ENCODE data around the gene CFAP45. TPM values are rescaled to one million over a fixed set of nuclear protein-coding genes. Genes with fewer than 3 reads are reported as not detected.

The CFAP45 gene
- total and polyA plus RNA-seq, 3 donors from 2014 or later = 13.0 to 59.6 (median 30.4) TPM

DNA sequence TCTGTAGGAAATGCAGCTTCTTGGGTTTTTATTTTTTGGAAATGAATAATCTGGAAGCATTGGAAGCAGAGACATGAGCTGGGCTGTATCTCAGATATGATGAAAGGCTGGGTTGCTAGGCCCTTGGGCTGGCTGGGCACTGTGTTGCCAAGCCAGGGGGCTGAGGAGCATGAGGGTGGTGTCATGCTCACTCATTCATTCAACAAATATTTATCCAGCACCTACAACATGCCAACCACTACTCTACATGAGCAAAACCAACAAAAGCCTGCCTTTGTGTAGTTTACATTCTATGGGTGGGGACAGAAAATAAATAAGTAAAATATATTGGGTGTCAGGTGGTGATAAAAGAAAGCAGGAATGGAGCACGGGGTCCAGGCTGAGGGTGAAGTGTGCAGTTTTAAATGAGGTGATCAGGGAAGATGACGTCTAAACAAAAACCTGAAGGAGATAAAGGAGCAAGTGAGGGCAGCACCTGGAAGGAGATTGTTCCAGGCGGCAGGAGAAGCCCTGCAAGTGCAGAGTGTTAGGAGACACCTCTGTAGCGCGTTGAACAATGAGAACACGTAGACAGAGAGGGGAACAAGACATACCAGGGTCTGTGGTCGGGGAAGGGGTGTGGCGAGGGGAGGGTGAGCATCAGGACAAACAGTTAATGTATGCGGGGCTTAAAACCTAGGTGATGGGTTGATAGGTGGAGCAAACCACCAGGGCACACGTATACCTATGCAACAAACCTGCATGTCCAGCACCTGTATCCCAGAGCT lies 14.5 kb upstream of the CFAP45 start:
- H3K27ac ChIP-seq = no peak overlapping the region
- intact Hi-C loops (cut with DNase I; ENCODE audit: low total_unique reads) = no loop called here
- 90 to 91% methylated on average over 10 of the region's 10 CpGs for WGBS, 2 donors
- no peaks in the 10 kb centered on the region for H3K36me3 ChIP-seq (ENCODE audit: low read depth, missing control alignments)
- H3K4me3 ChIP-seq = no peak overlapping the region
- no peak for DNase-seq
- no peaks in the 10 kb centered on the region for H3K9me3 ChIP-seq
- TF ChIP-seq POLR2A (IDR thresholded peaks at IDR 0.05) = no peak
- TF ChIP-seq, protein P1, sequence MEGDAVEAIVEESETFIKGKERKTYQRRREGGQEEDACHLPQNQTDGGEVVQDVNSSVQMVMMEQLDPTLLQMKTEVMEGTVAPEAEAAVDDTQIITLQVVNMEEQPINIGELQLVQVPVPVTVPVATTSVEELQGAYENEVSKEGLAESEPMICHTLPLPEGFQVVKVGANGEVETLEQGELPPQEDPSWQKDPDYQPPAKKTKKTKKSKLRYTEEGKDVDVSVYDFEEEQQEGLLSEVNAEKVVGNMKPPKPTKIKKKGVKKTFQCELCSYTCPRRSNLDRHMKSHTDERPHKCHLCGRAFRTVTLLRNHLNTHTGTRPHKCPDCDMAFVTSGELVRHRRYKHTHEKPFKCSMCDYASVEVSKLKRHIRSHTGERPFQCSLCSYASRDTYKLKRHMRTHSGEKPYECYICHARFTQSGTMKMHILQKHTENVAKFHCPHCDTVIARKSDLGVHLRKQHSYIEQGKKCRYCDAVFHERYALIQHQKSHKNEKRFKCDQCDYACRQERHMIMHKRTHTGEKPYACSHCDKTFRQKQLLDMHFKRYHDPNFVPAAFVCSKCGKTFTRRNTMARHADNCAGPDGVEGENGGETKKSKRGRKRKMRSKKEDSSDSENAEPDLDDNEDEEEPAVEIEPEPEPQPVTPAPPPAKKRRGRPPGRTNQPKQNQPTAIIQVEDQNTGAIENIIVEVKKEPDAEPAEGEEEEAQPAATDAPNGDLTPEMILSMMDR (IDR thresholded peaks at IDR 0.05) = no peak
- H3K27me3 ChIP-seq = no peaks in the 10 kb centered on the region
- peaks cover 16% of the 10 kb centered on the region for H3K4me1 ChIP-seq

DNA sequence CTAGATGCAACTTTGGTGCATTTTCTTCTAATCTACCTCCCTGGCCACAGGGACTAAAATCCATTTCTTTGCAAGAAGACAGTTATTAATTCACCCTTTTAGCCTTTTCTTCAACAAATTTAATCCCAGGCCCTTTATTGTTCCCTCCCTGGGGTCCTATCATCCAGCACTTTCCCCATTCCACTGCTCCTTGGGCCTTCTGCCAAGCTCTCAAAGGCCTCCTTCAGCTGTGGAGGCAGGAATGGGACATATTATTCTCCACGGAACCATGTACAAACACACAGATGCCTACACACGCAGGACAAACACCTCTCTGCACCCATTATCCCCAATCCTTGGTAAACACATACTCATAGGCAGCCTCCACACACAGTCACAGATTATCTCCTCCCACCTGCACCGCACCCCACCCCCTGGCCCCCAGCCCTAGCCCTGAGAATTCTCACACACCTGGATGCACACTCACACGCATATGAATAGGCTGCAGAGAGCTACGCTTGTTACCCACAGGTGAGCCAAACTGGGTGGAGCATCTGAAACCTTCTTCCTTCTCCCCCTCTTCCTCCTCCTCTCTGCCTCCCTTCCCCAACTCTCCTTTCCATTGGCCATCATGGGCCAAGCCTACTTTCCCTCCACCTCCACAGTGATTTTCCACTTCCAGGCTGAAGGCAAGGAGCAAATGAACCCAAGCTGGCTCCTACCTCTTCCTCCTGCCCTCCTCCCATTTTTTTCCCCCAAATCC lies 13.7 kb upstream of the CFAP45 start:
- Histone ChIP-seq H3K27ac (no peak overlapping the region), H3K27me3 (no peaks in the 10 kb centered on the region), H3K9me3 (no peaks in the 10 kb centered on the region), H3K36me3 (ENCODE audit: low read depth, missing control alignments) (no peaks in the 10 kb centered on the region), H3K4me3 (no peak overlapping the region), H3K4me1 (peaks cover 21% of the 10 kb centered on the region)
- intact Hi-C loops (cut with DNase I; ENCODE audit: low total_unique reads) = no loop called here
- TF ChIP-seq POLR2A (IDR thresholded peaks at IDR 0.05) = no peak
- TF ChIP-seq, protein P1 (IDR thresholded peaks at IDR 0.05) = no peak
- WGBS, 2 donors = 78% methylated on average over 5 of the region's 5 CpGs
- no peak for DNase-seq

DNA sequence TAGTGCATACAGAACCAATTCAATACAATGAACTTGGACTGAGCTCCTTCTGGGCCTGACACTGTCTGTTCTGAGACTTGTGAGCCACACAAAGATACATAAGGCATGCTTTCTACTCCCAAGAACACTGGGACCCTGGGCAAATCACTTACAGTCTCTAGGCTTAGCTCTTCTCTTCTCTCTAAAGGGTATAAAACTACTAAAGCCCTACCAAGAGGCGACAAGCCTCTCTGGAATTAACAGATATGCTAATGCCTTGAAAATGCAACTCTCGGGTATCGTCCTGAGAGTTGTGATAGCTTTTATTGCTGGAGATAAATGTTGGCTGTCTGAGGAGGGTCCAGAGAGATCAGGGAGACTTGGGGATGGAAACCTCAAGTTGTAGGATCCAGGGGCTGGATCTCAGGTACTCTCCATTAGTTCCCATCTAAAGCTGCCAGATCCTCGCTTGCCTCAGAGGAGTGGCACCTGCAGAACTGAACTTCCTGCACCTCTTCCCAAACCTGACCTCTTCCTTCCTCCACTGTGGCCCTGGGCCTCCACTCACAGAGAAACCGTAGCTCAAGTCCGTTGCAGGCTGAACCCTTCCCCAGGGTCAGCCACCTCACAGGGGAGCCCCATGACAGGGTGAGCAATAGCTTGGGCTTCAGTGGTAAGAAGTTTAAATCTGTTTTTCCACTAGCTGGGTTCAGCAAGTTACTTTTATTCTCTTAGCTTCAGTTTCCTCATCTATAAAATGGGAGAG lies 11.5 kb upstream of the CFAP45 start:
- Histone ChIP-seq H3K4me1 (peaks cover 21% of the 10 kb centered on the region), H3K27ac (peak overlapping the region in 1 of 2 donors; percentile 5), H3K4me3 (no peak overlapping the region), H3K9me3 (no peaks in the 10 kb centered on the region), H3K36me3 (ENCODE audit: low read depth, missing control alignments) (no peaks in the 10 kb centered on the region), H3K27me3 (no peaks in the 10 kb centered on the region)
- intact Hi-C loops (cut with DNase I; ENCODE audit: low total_unique reads) = no loop called here
- TF ChIP-seq POLR2A (IDR thresholded peaks at IDR 0.05) = no peak
- TF ChIP-seq, protein P1 (IDR thresholded peaks at IDR 0.05) = no peak
- DNase-seq = no peak
- 64 to 67% methylated on average over 6 of the region's 6 CpGs for WGBS, 2 donors

DNA sequence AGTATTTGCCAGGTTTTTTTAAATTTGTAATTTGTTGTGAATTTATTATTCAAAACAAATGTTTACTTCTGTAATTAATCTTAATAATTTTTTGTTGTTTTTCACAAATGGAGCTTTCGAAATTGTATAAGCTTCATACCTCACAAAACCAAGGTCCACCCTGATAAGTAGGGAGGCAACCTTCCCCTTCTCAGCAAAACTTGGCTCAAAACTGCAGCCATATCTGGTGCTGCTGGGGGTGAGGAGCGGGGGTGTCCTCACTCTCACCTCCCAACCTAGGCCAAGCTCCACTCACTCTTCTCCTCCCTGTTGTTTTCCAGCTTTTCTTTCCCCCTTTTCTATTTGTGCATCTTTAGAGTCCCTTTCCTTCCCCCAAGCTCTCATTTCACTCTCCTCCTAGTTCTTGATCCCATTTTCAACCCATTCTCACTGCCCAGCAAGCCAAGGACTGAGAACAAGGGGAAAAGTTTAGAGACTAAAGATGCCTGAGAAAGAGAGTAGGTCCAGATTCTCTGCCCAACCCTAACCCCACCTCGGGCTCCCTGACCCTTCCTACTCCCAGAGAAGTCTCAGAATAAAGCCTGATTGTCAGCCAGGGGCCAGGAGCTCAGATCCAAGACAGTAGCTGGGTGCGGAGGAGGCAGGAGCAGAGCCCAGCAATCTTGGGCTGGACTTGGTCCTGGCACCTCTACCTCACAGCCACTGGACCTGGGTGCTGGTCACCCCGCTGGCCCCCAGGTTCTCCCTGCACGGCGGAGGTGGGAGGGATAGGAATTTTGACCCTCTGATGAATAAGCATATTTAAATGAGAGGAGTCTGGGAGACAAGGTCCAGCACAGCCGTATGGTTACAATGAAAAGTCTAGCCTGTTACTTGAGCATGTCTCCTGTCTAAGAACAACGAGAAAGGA lies 8.3 kb upstream of the CFAP45 start:
- Histone ChIP-seq H3K27me3 (no peaks in the 10 kb centered on the region), H3K27ac (peak overlapping the region in 1 of 2 donors; percentile 55), H3K36me3 (ENCODE audit: low read depth, missing control alignments) (no peaks in the 10 kb centered on the region), H3K9me3 (no peaks in the 10 kb centered on the region), H3K4me1 (peaks cover 21% of the 10 kb centered on the region), H3K4me3 (no peak overlapping the region)
- WGBS, 2 donors = 70 to 76% methylated on average over 9 of the region's 9 CpGs
- TF ChIP-seq, protein P1 (IDR thresholded peaks at IDR 0.05) = no peak
- TF ChIP-seq POLR2A (IDR thresholded peaks at IDR 0.05) = no peak
- no peak for DNase-seq
- intact Hi-C loops (cut with DNase I; ENCODE audit: low total_unique reads) = no loop called here
